Mesenchymal stem cell (in vitro differentiated cells and primary cell): ENCODE measurements around the gene COL3A1.

ENCODE experiments used
- DNase-seq: peaks from one replicate; pipeline ENCODE4 v3.0.0-alpha.2; 2013
- H2AFZ ChIP-seq: one replicate; pipeline ENCODE4 v1.6.1; 2013; ENCODE audit warnings: low read depth, mild to moderate bottlenecking, control low read depth, inconsistent platforms, low read length, moderate library complexity
- H2AK5ac ChIP-seq: 2 replicates; pipeline ENCODE4 v1.6.1; 2013; ENCODE audit warnings: low read length, moderate library complexity, mild to moderate bottlenecking, inconsistent platforms; ENCODE audit not compliant: severe bottlenecking
- H2BK120ac ChIP-seq: one replicate; pipeline ENCODE4 v1.6.1; 2013; ENCODE audit warnings: low read depth, mild to moderate bottlenecking, inconsistent platforms, low read length, moderate library complexity
- H2BK12ac ChIP-seq, 2 experiments: one replicate each; pipeline ENCODE4 v1.6.1; 2013; ENCODE audit warnings: inconsistent platforms in 2 of 2, low read length in 2 of 2, mild to moderate bottlenecking in 2 of 2, moderate library complexity in 2 of 2, control low read depth in 1 of 2
- H2BK15ac ChIP-seq: one replicate; pipeline ENCODE4 v1.6.1; 2013; ENCODE audit warnings: mild to moderate bottlenecking, low read depth, inconsistent platforms; ENCODE audit not compliant: poor library complexity, severe bottlenecking
- H2BK5ac ChIP-seq: 2 replicates; pipeline ENCODE4 v1.6.1; 2013; ENCODE audit warnings: low read depth, mild to moderate bottlenecking, low read length, control low read depth, inconsistent platforms; ENCODE audit not compliant: poor library complexity, severe bottlenecking
- H3K14ac ChIP-seq, 2 experiments: one replicate each; pipeline ENCODE4 v1.6.1; 2013; ENCODE audit warnings: inconsistent platforms in 2 of 2, low read length in 2 of 2, control low read depth in 1 of 2, mild to moderate bottlenecking in 1 of 2, moderate library complexity in 1 of 2
- H3K18ac ChIP-seq, 2 experiments: one replicate each; pipeline ENCODE4 v1.6.1; 2013; ENCODE audit warnings: inconsistent platforms in 2 of 2, low read length in 2 of 2, control low read depth in 1 of 2, low read depth in 1 of 2, mild to moderate bottlenecking in 1 of 2
- H3K23ac ChIP-seq, 2 experiments: one replicate each; pipeline ENCODE4 v1.6.1; 2013; ENCODE audit warnings: inconsistent platforms in 2 of 2, low read length in 2 of 2, mild to moderate bottlenecking in 2 of 2, moderate library complexity in 2 of 2, control low read depth in 1 of 2
- H3K27ac ChIP-seq: 2 replicates; pipeline ENCODE4 v1.5.1; 2013; ENCODE audit warnings: mild to moderate bottlenecking, moderate library complexity, low read length, control low read depth, inconsistent platforms; ENCODE audit not compliant: poor library complexity, severe bottlenecking
- H3K27me3 ChIP-seq, 2 experiments: 2 replicates each; pipeline versions ENCODE4 v1.6.1 to v1.7.0; 2013; ENCODE audit warnings: low read length in 2 of 2, mild to moderate bottlenecking in 2 of 2, moderate library complexity in 2 of 2, control low read depth in 1 of 2, inconsistent platforms in 1 of 2; ENCODE audit not compliant: control insufficient read depth in 1 of 2, insufficient read depth in 1 of 2
- H3K36me3 ChIP-seq, 2 experiments: 2 replicates each; pipeline versions ENCODE4 v1.6.1 to v1.7.0; 2013; ENCODE audit warnings: low read length in 2 of 2, control low read depth in 1 of 2, inconsistent platforms in 1 of 2, low read depth in 1 of 2, mild to moderate bottlenecking in 1 of 2; ENCODE audit not compliant: insufficient read depth in 2 of 2, control insufficient read depth in 1 of 2
- H3K4ac ChIP-seq, 2 experiments: one replicate each; pipeline ENCODE4 v1.6.1; 2013; ENCODE audit warnings: inconsistent platforms in 2 of 2, low read length in 2 of 2, mild to moderate bottlenecking in 2 of 2, moderate library complexity in 2 of 2, control low read depth in 1 of 2, low read depth in 1 of 2
- H3K4me1 ChIP-seq: 2 replicates; pipeline ENCODE4 v1.6.1; 2013; ENCODE audit warnings: low read depth, low read length, control low read depth; ENCODE audit not compliant: control insufficient read depth, insufficient read depth
- H3K4me2 ChIP-seq: 2 replicates; pipeline ENCODE4 v1.6.1; 2013; ENCODE audit warnings: low read length, mild to moderate bottlenecking, inconsistent platforms; ENCODE audit not compliant: poor library complexity, severe bottlenecking
- H3K4me3 ChIP-seq, 2 experiments: 2 replicates each; pipeline versions ENCODE4 v1.5.1 to v1.7.0; 2013; ENCODE audit warnings: low read length in 2 of 2, mild to moderate bottlenecking in 2 of 2, control low read depth in 1 of 2, low read depth in 1 of 2; ENCODE audit not compliant: insufficient read depth in 1 of 2
- H3K79me1 ChIP-seq: replicated peaks from 2 replicates; pipeline ENCODE4 v1.6.1; 2013; ENCODE audit warnings: mild to moderate bottlenecking, control low read depth, low read length, inconsistent platforms; ENCODE audit not compliant: poor library complexity, severe bottlenecking
- H3K9ac ChIP-seq: 2 replicates; pipeline ENCODE4 v1.7.0; 2013; ENCODE audit warnings: mild to moderate bottlenecking, low read length, moderate library complexity
- H3K9me3 ChIP-seq: 2 replicates; pipeline ENCODE4 v1.7.0; 2013; ENCODE audit warnings: mild to moderate bottlenecking, low read length; ENCODE audit not compliant: control insufficient read depth
- H4K8ac ChIP-seq: one replicate; pipeline ENCODE4 v1.6.1; 2013; ENCODE audit warnings: inconsistent platforms, mild to moderate bottlenecking, low read length, moderate library complexity
- H4K91ac ChIP-seq: one replicate; pipeline ENCODE4 v1.6.1; 2013; ENCODE audit warnings: mild to moderate bottlenecking, low read length, inconsistent platforms
- WGBS: methylation state at CpG from one replicate; pipeline ENCODE4 v1.1.7; 2013; ENCODE audit warnings: mixed read lengths; 5-methylcytosine and 5-hydroxymethylcytosine counted together
- small RNA-seq: library from polyadenylated mRNA; stranded (forward); fragments of <200 nt; extraction: miRNeasy Mini kit (QIAGEN cat#:217004); gene quantifications from one replicate; pipeline ENCODE3, GENCODE V24; 2013; ENCODE audit warnings: low read depth

COL3A1 gene

GRCh38 chr2:189057316-189057715 lies 83.1 kb downstream of the COL3A1 start:
- Histone ChIP-seq H4K91ac (no peak overlapping the region), H3K4me2 (no peak overlapping the region), H3K14ac (no peak overlapping the region), H3K79me1 (peaks cover 6% of the 10 kb centered on the region), H3K18ac (no peak overlapping the region), H3K36me3 (peaks cover 8 to 95% of the 10 kb centered on the region in 2 experiments), H2AK5ac (no peak overlapping the region), H2AFZ (no peak overlapping the region), H4K8ac (no peak overlapping the region), H2BK15ac (no peak overlapping the region), H3K27ac (no peak overlapping the region), H3K23ac (no peak overlapping the region), H3K4me1 (no peaks in the 10 kb centered on the region), H2BK5ac (no peak overlapping the region), H3K9me3 (no peaks in the 10 kb centered on the region), H3K4ac (no peak overlapping the region), H3K27me3 (no peaks in the 10 kb centered on the region), H2BK120ac (no peak overlapping the region), H3K4me3 (no peak overlapping the region), H2BK12ac (no peak overlapping the region), H3K9ac (peak overlapping the region; percentile 3)
- 100% methylated on average over 1 of the region's 2 CpGs for WGBS
- no peak for DNase-seq

- Histone ChIP-seq H2AFZ (no peak overlapping the region), H3K4ac (no peak overlapping the region), H4K91ac (no peak overlapping the region), H3K9ac (no peak overlapping the region), H3K36me3 (peaks cover 6 to 95% of the 10 kb centered on the region in 2 experiments), H2BK12ac (no peak overlapping the region), H2AK5ac (no peak overlapping the region), H3K9me3 (no peaks in the 10 kb centered on the region), H3K4me3 (no peak overlapping the region), H4K8ac (no peak overlapping the region), H3K14ac (no peak overlapping the region), H2BK5ac (no peak overlapping the region), H3K27me3 (no peaks in the 10 kb centered on the region), H2BK120ac (no peak overlapping the region), H3K4me1 (no peaks in the 10 kb centered on the region), H3K27ac (no peak overlapping the region), H2BK15ac (no peak overlapping the region), H3K23ac (no peak overlapping the region), H3K4me2 (no peak overlapping the region), H3K79me1 (peaks cover 4% of the 10 kb centered on the region), H3K18ac (no peak overlapping the region)
- no peak for DNase-seq
- WGBS = no CpG with 5 or more reads among the region's 1 CpG
These were observed 86.0 kb downstream of the COL3A1 start for GRCh38 chr2:189060096-189060642.

Small RNA genes lying within 50 kb of the gene (small RNA-seq; reads per million reads assigned to genes)
- 45.2 reads per million, percentile 90 among the genes with 10 or more reads in this experiment for gene MIR1245A
